EH (cell line): ENCODE results near the gene SLC41A1.

Experiments
- DNase-seq: peaks from one replicate; pipeline ENCODE4 v3.0.0-alpha.2; 2015; ENCODE audit warnings: low read depth

The SLC41A1 gene

GRCh38 chr1:205754857-205755256 lies 58.1 kb downstream of the SLC41A1 start:
- no peak for DNase-seq

- DNase-seq = peak; percentile 19
Observed at GRCh38 chr1:205751036-205751651, 61.9 kb downstream of the SLC41A1 start.

- DNase-seq = peak; percentile 100
Observed at GRCh38 chr1:205750138-205751035, 62.6 kb downstream of the SLC41A1 start, which contains the start of gene NUCKS1. TSS of gene NUCKS1 (minus strand) at chr1:205750182. CDS start at chr1:205749973, 209 bp downstream.

GRCh38 chr1:205749234-205750137 lies 63.5 kb downstream of the SLC41A1 start:
- DNase-seq = peak; percentile 96

GRCh38 chr1:205748403-205749233 lies 64.4 kb downstream of the SLC41A1 start:
- peak; percentile 71 for DNase-seq

GRCh38 chr1:205746757-205747412 lies 66.1 kb downstream of the SLC41A1 start:
- DNase-seq = no peak

- no peak for DNase-seq
Observed at GRCh38 chr1:205744403-205744802, 68.6 kb downstream of the SLC41A1 start.

- DNase-seq = no peak
Observed at GRCh38 chr1:205743977-205744376, 69.0 kb downstream of the SLC41A1 start.

- DNase-seq = no peak
Observed at GRCh38 chr1:205741681-205742080, 71.3 kb downstream of the SLC41A1 start.

- peak; percentile 84 for DNase-seq
Observed at GRCh38 chr1:205739348-205740160, 73.4 kb downstream of the SLC41A1 start.
